Spleen (tissue), 11 donors: ENCODE measurements around the gene DAB1. TPM values are rescaled to one million over a fixed set of nuclear protein-coding genes. Genes with fewer than 3 reads are reported as not detected.

Experiments
- DNase-seq: peaks from one replicate; pipeline ENCODE4 v3.0.0-alpha.2; 2020
- H3K27ac ChIP-seq, 8 donors: fragments of 200-600 bp; sonication (generic) in 7 of 8; 1 replicate in 4 of 8; 2 replicates in 4 of 8; pipeline versions ENCODE4 v1.5.0 to v1.8.0; 2016 to 2021; ENCODE audit warnings: inconsistent platforms in 4 of 8, mild to moderate bottlenecking in 4 of 8, moderate library complexity in 1 of 8
- H3K27me3 ChIP-seq, 7 donors: fragments of 200-600 bp; sonication (generic) in 6 of 7; replicated peaks in 1 of 7; 1 replicate in 4 of 7; 2 replicates in 3 of 7; pipeline versions ENCODE4 v1.5.0 to v1.8.0; 2016 to 2021; ENCODE audit warnings: inconsistent platforms in 3 of 7, mild to moderate bottlenecking in 1 of 7
- H3K36me3 ChIP-seq, 6 donors: fragments of 200-600 bp; sonication (generic) in 5 of 6; 1 replicate in 4 of 6; 2 replicates in 2 of 6; pipeline versions ENCODE4 v1.5.0 to v1.8.0; 2016 to 2021; ENCODE audit warnings: inconsistent platforms in 2 of 6
- H3K4me1 ChIP-seq, 6 donors: fragments of 200-600 bp; sonication (generic) in 5 of 6; 1 replicate in 3 of 6; 2 replicates in 3 of 6; pipeline versions ENCODE4 v1.5.0 to v1.8.0; 2016 to 2021; ENCODE audit warnings: inconsistent platforms in 3 of 6
- H3K4me3 ChIP-seq, 8 donors: fragments of 200-600 bp; sonication (generic) in 7 of 8; 1 replicate in 4 of 8; 2 replicates in 4 of 8; pipeline versions ENCODE4 v1.5.0 to v1.8.0; 2016 to 2021; ENCODE audit warnings: inconsistent platforms in 4 of 8, mild to moderate bottlenecking in 4 of 8, moderate library complexity in 2 of 8
- H3K9me3 ChIP-seq, 8 donors: fragments of 200-600 bp; sonication (generic) in 7 of 8; 1 replicate in 4 of 8; 2 replicates in 4 of 8; pipeline versions ENCODE4 v1.5.0 to v1.8.0; 2016 to 2021; ENCODE audit warnings: inconsistent platforms in 4 of 8
- CTCF ChIP-seq, 11 experiments: fragments of 200-600 bp in 7 of 11; fragments of 450-650 bp in 4 of 11; sonication (generic) in 4 of 11; IDR thresholded peaks in 8 of 11; conservative IDR thresholded peaks in 3 of 11; 1 replicate in 7 of 11; 2 replicates in 4 of 11; pipeline versions ENCODE4 v1.4.0 to v1.8.0; 2016 to 2021; ENCODE audit warnings: antibody characterized with exemption in 11 of 11, inconsistent platforms in 4 of 11, mild to moderate bottlenecking in 1 of 11
- POLR2A ChIP-seq, 3 donors: fragments of 450-650 bp; IDR thresholded peaks; one replicate each; pipeline ENCODE4 v1.5.1; 2017; ENCODE audit warnings: antibody characterized with exemption in 3 of 3, mild to moderate bottlenecking in 1 of 3
- POLR2AphosphoS5 ChIP-seq, 3 donors: sonication (generic); formaldehyde crosslinking; IDR thresholded peaks; one replicate each; pipeline ENCODE4 v1.5.1; 2017; ENCODE audit warnings: antibody characterized with exemption in 3 of 3
- WGBS, 5 donors: extraction: QIAGEN DNeasy Blood & Tissue Kit in 3 of 5; methylation state at CpG; one replicate each; pipeline versions ENCODE4 v1.1.5 to v1.1.7; 2013 to 2018; 5-methylcytosine and 5-hydroxymethylcytosine counted together
- intact Hi-C: fragments of 100-400 bp; cut with DNase I; formaldehyde crosslinking; loops from one replicate; pipeline ENCODE4 v1.15.0; 2023; ENCODE audit warnings: low total_unique reads
- polyA plus RNA-seq, 3 donors: library from polyadenylated mRNA; stranded (reverse); fragments of 200-250 nt; gene quantifications; one replicate each; pipeline ENCODE4 v1.2.1, GENCODE V29; 2013
- total RNA-seq, 7 donors: library from RNA; depleted of rRNA in 3 of 7; stranded (reverse); fragments of >200 nt in 3 of 7; fragmentation: NEBNext Ultra II Directional in 4 of 7; extraction: Animal tissue kit (Norgen Biotek cat#: 25700) in 4 of 7; gene quantifications; one replicate each; pipeline versions ENCODE4 v1.1.0 to v1.2.1, GENCODE V29; 2016 to 2021
- donor health status: healthy with polysubstance abuse.
- donor health status: DM: no; HTN: no; CAD: no; lungs with moderate emphysema.
- donor health status: DM: no; HTN: no; CAD: no.
- donor health status: Bipolar disorder and iron deficiency.
- donor health status: healthy.
- donor health status: DM: no; HTN: no; CAD: no.
- donor health status: DM: yes; HTN: yes; CAD: no.

DAB1 gene
- total and polyA plus RNA-seq, 10 donors = 0.03 to 0.70 (median 0.26) TPM; not detected in 1

GRCh38 chr1:57179001-57179400 lies 244.9 kb downstream of the DAB1 start:
- WGBS, 5 donors = 67 to 90% (median 85%) methylated on average over 4 of the region's 4 CpGs
- H3K9me3 ChIP-seq = peaks cover 0 to 15% (median 6%) of the 10 kb centered on the region in 8 donors

GRCh38 chr1:57175506-57175905 lies 248.4 kb downstream of the DAB1 start:
- Histone ChIP-seq H3K27me3 (no peaks in the 10 kb centered on the region), H3K36me3 (no peaks in the 10 kb centered on the region), H3K27ac (no peak overlapping the region), H3K9me3 (peaks cover 0 to 15% (median 6%) of the 10 kb centered on the region in 8 donors), H3K4me1 (no peaks in the 10 kb centered on the region), H3K4me3 (no peak overlapping the region)
- TF ChIP-seq CTCF (IDR thresholded peaks at IDR 0.05 in 8 of 11, conservative IDR thresholded peaks at IDR 0.05 in 3 of 11) (no peak), POLR2AphosphoS5 (IDR thresholded peaks at IDR 0.05) (no peak), POLR2A (IDR thresholded peaks at IDR 0.05) (no peak)
- DNase-seq = no peak
- WGBS, 5 donors = 70 to 92% (median 82%) methylated on average over 5 of the region's 5 CpGs
- intact Hi-C loops = no loop called here

More at GRCh38 chr1:57179001-57179400, 244.9 kb downstream of the DAB1 start:
- intact Hi-C loops = no loop called here
- DNase-seq = no peak
- no peak overlapping the region for H3K4me3 ChIP-seq
- no peaks in the 10 kb centered on the region for H3K36me3 ChIP-seq
- no peaks in the 10 kb centered on the region for H3K4me1 ChIP-seq
- TF ChIP-seq CTCF (IDR thresholded peaks at IDR 0.05 in 8 of 11, conservative IDR thresholded peaks at IDR 0.05 in 3 of 11) (no peak), POLR2A (IDR thresholded peaks at IDR 0.05) (no peak), POLR2AphosphoS5 (IDR thresholded peaks at IDR 0.05) (no peak)
- H3K27me3 ChIP-seq = no peaks in the 10 kb centered on the region
- no peak overlapping the region for H3K27ac ChIP-seq

- Histone ChIP-seq H3K4me3 (no peak overlapping the region), H3K27me3 (no peaks in the 10 kb centered on the region), H3K27ac (no peak overlapping the region), H3K36me3 (no peaks in the 10 kb centered on the region), H3K4me1 (no peaks in the 10 kb centered on the region), H3K9me3 (peaks cover 0 to 10% (median 3%) of the 10 kb centered on the region in 8 donors)
- TF ChIP-seq POLR2A (IDR thresholded peaks at IDR 0.05) (no peak), POLR2AphosphoS5 (IDR thresholded peaks at IDR 0.05) (no peak), CTCF (IDR thresholded peaks at IDR 0.05 in 8 of 11, conservative IDR thresholded peaks at IDR 0.05 in 3 of 11) (no peak)
- 71 to 81% (median 77%) methylated on average over 1 of the region's 1 CpG for WGBS, 5 donors
- intact Hi-C loops = no loop called here
- DNase-seq = no peak
Measured at GRCh38 chr1:57172040-57172439, 251.8 kb downstream of the DAB1 start.

GRCh38 chr1:57167997-57168396 lies 255.9 kb downstream of the DAB1 start:
- Histone ChIP-seq H3K9me3 (no peaks in the 10 kb centered on the region), H3K27me3 (no peaks in the 10 kb centered on the region), H3K36me3 (no peaks in the 10 kb centered on the region), H3K27ac (no peak overlapping the region), H3K4me1 (no peaks in the 10 kb centered on the region), H3K4me3 (no peak overlapping the region)
- 68 to 83% (median 70%) methylated on average over 2 of the region's 2 CpGs for WGBS, 5 donors
- DNase-seq = no peak
- intact Hi-C loops = no loop called here
- TF ChIP-seq CTCF (IDR thresholded peaks at IDR 0.05 in 8 of 11, conservative IDR thresholded peaks at IDR 0.05 in 3 of 11) = no peak
- TF ChIP-seq POLR2AphosphoS5 (IDR thresholded peaks at IDR 0.05) = no peak
- TF ChIP-seq POLR2A (IDR thresholded peaks at IDR 0.05) = no peak
